Tibial artery (tissue), 4 donors: ENCODE measurements around the gene FGGY.
"Not testable (repeated sequence)": the region's sequence is repeated elsewhere in the genome, so short reads cannot be mapped to it uniquely, and the experiment has no call there.

Experiments
- DNase-seq, 2 donors: peaks; one replicate each; pipeline ENCODE4 v3.0.0-alpha.2; 2019
- H3K27ac ChIP-seq, 2 donors: fragments of 200-600 bp; sonication (generic) in 1 of 2; 1 replicate in 1 of 2; 2 replicates in 1 of 2; pipeline ENCODE4 v1.5.1; 2018 to 2019; ENCODE audit warnings: mild to moderate bottlenecking in 1 of 2
- H3K27me3 ChIP-seq, 2 donors: fragments of 200-600 bp; sonication (generic) in 1 of 2; one replicate each; pipeline versions ENCODE4 v1.5.1 to v1.6.0; 2016 to 2019
- H3K36me3 ChIP-seq, 3 donors: fragments of 200-600 bp; sonication (generic) in 2 of 3; one replicate each; pipeline ENCODE4 v1.5.1; 2016 to 2019; ENCODE audit warnings: mild to moderate bottlenecking in 2 of 3
- H3K4me1 ChIP-seq, 4 donors: fragments of 200-600 bp; sonication (generic) in 2 of 4; 1 replicate in 3 of 4; 2 replicates in 1 of 4; pipeline ENCODE4 v1.5.1; 2016 to 2019
- H3K4me3 ChIP-seq, 2 donors: fragments of 200-600 bp; sonication (generic) in 1 of 2; 1 replicate in 1 of 2; 2 replicates in 1 of 2; pipeline ENCODE4 v1.5.1; 2018 to 2019; ENCODE audit warnings: mild to moderate bottlenecking in 2 of 2
- H3K9me3 ChIP-seq, 3 donors: fragments of 200-600 bp; sonication (generic) in 1 of 3; one replicate each; pipeline ENCODE4 v1.5.1; 2016 to 2019
- CTCF ChIP-seq, 2 experiments: fragments of 200-600 bp in 1 of 2; fragments of 450-650 bp in 1 of 2; IDR thresholded peaks; one replicate each; pipeline ENCODE4 v1.5.1; 2017 to 2019; ENCODE audit warnings: antibody characterized with exemption in 2 of 2, mild to moderate bottlenecking in 1 of 2, moderate library complexity in 1 of 2
- intact Hi-C: fragments of 100-400 bp; cut with DNase I; formaldehyde crosslinking; loops from one replicate; pipeline ENCODE4 v1.15.0; 2023; ENCODE audit warnings: low total_unique reads

The FGGY gene

GRCh38 chr1:59645893-59646292, 349.0 kb downstream of the FGGY start:
- no peaks in the 10 kb centered on the region for H3K4me1 ChIP-seq
- TF ChIP-seq CTCF (IDR thresholded peaks at IDR 0.05), result no peak
- intact Hi-C loops, result no loop called here
- H3K27ac ChIP-seq, result no peak overlapping the region
- H3K27me3 ChIP-seq, result no peaks in the 10 kb centered on the region
- no peak for DNase-seq
- H3K4me3 ChIP-seq, result no peak overlapping the region
- no peaks in the 10 kb centered on the region for H3K9me3 ChIP-seq
- no peaks in the 10 kb centered on the region for H3K36me3 ChIP-seq

- H3K9me3 ChIP-seq, DNase-seq, H3K36me3 ChIP-seq, H3K27me3 ChIP-seq, H3K27ac ChIP-seq, H3K4me3 ChIP-seq, intact Hi-C loops, H3K4me1 ChIP-seq: not testable (repeated sequence)
These were observed 356.5 kb downstream of the FGGY start for GRCh38 chr1:59653142-59653958.

- TF ChIP-seq CTCF (IDR thresholded peaks at IDR 0.05), result no peak
- intact Hi-C loops, result no loop called here
- Histone ChIP-seq H3K36me3 (no peaks in the 10 kb centered on the region), H3K4me3 (no peak overlapping the region), H3K27ac (no peak overlapping the region), H3K9me3 (no peaks in the 10 kb centered on the region), H3K4me1 (no peaks in the 10 kb centered on the region), H3K27me3 (no peaks in the 10 kb centered on the region)
- DNase-seq, result no peak
These were observed 357.1 kb downstream of the FGGY start for GRCh38 chr1:59653968-59654367.

DNA sequence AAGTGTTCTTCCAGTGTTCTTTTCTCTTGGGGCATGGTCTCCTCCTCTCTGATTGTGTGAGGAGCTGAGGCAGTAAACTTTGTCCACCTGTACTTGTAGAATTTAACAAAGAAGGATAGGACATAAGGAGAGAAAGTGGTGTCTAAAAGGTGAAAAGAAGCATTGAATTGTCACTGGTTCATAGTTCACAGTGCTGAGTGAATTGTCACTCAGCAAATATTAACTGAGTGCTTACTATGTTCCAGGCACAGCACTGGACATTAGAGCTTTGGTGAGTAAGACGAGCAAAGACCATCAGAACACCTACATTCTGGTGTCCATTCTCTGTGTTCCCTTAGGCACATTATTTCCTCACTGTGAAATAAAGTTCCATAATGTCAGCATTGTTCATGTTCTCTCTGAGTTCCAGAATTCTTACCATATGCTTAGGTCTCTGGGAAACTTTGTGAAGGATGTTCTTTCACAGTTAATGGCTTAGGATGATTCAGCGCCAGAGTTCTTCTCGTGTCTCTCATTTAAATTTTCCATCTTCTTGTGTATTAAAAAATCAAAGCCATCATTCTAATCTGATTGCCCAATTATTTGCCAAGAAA, 361.1 kb downstream of the FGGY start:
- no peak for TF ChIP-seq CTCF (IDR thresholded peaks at IDR 0.05)
- no peaks in the 10 kb centered on the region for H3K9me3 ChIP-seq
- no peaks in the 10 kb centered on the region for H3K36me3 ChIP-seq
- H3K4me1 ChIP-seq, result no peaks in the 10 kb centered on the region
- no peaks in the 10 kb centered on the region for H3K27me3 ChIP-seq
- H3K4me3 ChIP-seq, result no peak overlapping the region
- DNase-seq, result no peak
- H3K27ac ChIP-seq, result no peak overlapping the region
- intact Hi-C loops, result no loop called here

- H3K27me3 ChIP-seq, result no peaks in the 10 kb centered on the region
- no peak overlapping the region for H3K4me3 ChIP-seq
- H3K27ac ChIP-seq, result no peak overlapping the region
- no peak for DNase-seq
- no peak for TF ChIP-seq CTCF (IDR thresholded peaks at IDR 0.05)
- no peaks in the 10 kb centered on the region for H3K4me1 ChIP-seq
- no peaks in the 10 kb centered on the region for H3K36me3 ChIP-seq
- H3K9me3 ChIP-seq, result no peaks in the 10 kb centered on the region
- intact Hi-C loops, result no loop called here
These were observed 367.3 kb downstream of the FGGY start for GRCh38 chr1:59664166-59664565.

DNA sequence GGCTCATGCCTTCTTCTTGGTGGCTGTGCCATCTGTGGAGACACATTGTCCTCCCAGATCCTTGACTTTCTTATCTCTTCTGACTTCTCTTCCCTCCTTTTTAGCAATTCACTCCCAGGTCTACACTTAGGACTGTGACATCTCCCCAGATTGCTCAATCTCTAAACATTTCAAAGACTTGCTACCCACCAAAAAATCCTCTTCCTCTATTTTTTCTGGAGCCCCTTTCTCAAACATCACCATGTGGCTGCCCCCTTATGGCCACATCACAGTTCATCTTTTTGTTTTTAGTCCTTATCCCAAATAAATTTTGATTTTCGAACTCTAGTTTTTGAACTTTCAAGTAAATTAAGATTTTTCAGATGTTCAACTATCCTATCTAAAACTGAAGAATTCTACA, 369.2 kb downstream of the FGGY start:
- no peaks in the 10 kb centered on the region for H3K27me3 ChIP-seq
- H3K27ac ChIP-seq, result no peak overlapping the region
- H3K4me1 ChIP-seq, result peaks cover 0 to 8% (median 3%) of the 10 kb centered on the region in 4 donors
- DNase-seq, result no peak
- TF ChIP-seq CTCF (IDR thresholded peaks at IDR 0.05), result no peak
- intact Hi-C loops, result no loop called here
- H3K9me3 ChIP-seq, result no peaks in the 10 kb centered on the region
- no peak overlapping the region for H3K4me3 ChIP-seq
- no peaks in the 10 kb centered on the region for H3K36me3 ChIP-seq
